ENCODE results near the gene TRIM17.

Gene TRIM17

GRCh38 chr1:228415853-228416216 lies 826 bp downstream of the TRIM17 start:
- no peak overlapping the region for H3K27ac ChIP-seq (ENCODE audit: low read length)
- peaks cover 34 to 35% of the 10 kb centered on the region in 2 donors for H3K27me3 ChIP-seq (ENCODE audit: control insufficient read depth in 1 of 2, insufficient read depth in 2 of 2, low read length in 2 of 2)

GRCh38 chr1:228415221-228415620 lies 1.4 kb downstream of the TRIM17 start:
- Histone ChIP-seq H3K36me3 (ENCODE audit: control insufficient read depth in 2 of 2, insufficient read depth in 2 of 2, low read length in 2 of 2) (no peaks in the 10 kb centered on the region), H3K27me3 (ENCODE audit: control insufficient read depth in 1 of 2, insufficient read depth in 2 of 2, low read length in 2 of 2) (peaks cover 32 to 34% of the 10 kb centered on the region in 2 donors), H3K4me1 (ENCODE audit: control insufficient read depth, insufficient read depth, low read length) (peaks cover 10% of the 10 kb centered on the region), H3K9ac (ENCODE audit: low read length in 2 of 2) (no peak overlapping the region), H3K27ac (ENCODE audit: low read length) (no peak overlapping the region), H3K4me3 (ENCODE audit: low read length in 2 of 2) (no peak overlapping the region), H3K9me3 (ENCODE audit: control insufficient read depth in 2 of 2, low read length in 2 of 2) (no peaks in the 10 kb centered on the region)

More at GRCh38 chr1:228415853-228416216, 826 bp downstream of the TRIM17 start:
- Histone ChIP-seq H3K9me3 (ENCODE audit: control insufficient read depth in 2 of 2, low read length in 2 of 2) (no peaks in the 10 kb centered on the region), H3K9ac (ENCODE audit: low read length in 2 of 2) (no peak overlapping the region), H3K36me3 (ENCODE audit: control insufficient read depth in 2 of 2, insufficient read depth in 2 of 2, low read length in 2 of 2) (no peaks in the 10 kb centered on the region), H3K4me1 (ENCODE audit: control insufficient read depth, insufficient read depth, low read length) (peaks cover 10% of the 10 kb centered on the region), H3K4me3 (ENCODE audit: low read length in 2 of 2) (peak overlapping the region in 1 of 2 donors; percentile 58)

DNA sequence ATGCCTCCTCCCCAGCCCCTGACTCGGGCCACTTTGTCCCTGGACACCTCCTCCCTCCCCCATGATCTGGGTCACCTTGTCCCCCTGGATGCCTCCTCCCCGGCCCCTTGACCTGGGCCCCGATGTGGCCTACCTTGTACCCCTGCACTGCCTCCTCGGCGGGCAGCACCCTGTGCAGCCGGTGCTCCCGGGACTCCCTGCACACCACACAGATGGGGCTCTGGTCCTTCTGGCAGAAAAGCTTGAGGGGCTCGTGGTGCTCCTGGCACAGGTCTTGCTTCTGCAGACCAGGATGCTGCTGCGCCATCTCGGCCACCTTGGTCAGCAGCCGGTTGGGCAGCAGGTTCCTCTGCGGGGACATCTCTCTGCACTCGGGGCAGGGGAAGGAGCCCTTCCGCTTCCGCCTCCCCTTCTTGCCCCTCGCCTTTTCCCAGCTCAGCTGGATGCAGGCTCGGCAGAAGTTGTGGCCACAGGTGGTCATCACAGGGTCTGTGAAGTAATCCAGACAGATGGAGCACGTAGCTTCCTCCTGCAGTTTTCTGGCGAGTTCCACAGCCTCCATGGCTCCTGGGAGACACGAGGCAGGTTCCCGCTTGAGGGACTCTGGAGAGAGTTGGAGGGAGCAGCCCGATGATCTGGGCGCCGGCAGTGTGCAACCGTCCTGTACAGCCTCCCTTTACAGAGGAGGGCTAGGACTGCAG lies 2.0 kb downstream of the TRIM17 start:
- no peak overlapping the region for H3K27ac ChIP-seq (ENCODE audit: low read length)
- no peaks in the 10 kb centered on the region for H3K36me3 ChIP-seq (ENCODE audit: control insufficient read depth in 2 of 2, insufficient read depth in 2 of 2, low read length in 2 of 2)
- peaks cover 32 to 34% of the 10 kb centered on the region in 2 donors for H3K27me3 ChIP-seq (ENCODE audit: control insufficient read depth in 1 of 2, insufficient read depth in 2 of 2, low read length in 2 of 2)
- H3K4me1 ChIP-seq (ENCODE audit: control insufficient read depth, insufficient read depth, low read length): peaks cover 10% of the 10 kb centered on the region
- no peaks in the 10 kb centered on the region for H3K9me3 ChIP-seq (ENCODE audit: control insufficient read depth in 2 of 2, low read length in 2 of 2)
- H3K4me3 ChIP-seq (ENCODE audit: low read length in 2 of 2): no peak overlapping the region
- no peak overlapping the region for H3K9ac ChIP-seq (ENCODE audit: low read length in 2 of 2)

GRCh38 chr1:228413241-228414010 lies 3.2 kb downstream of the TRIM17 start:
- no peaks in the 10 kb centered on the region for H3K9me3 ChIP-seq (ENCODE audit: control insufficient read depth in 2 of 2, low read length in 2 of 2)
- H3K9ac ChIP-seq (ENCODE audit: low read length in 2 of 2): no peak overlapping the region
- H3K4me3 ChIP-seq (ENCODE audit: low read length in 2 of 2): no peak overlapping the region
- peaks cover 31 to 33% of the 10 kb centered on the region in 2 donors for H3K27me3 ChIP-seq (ENCODE audit: control insufficient read depth in 1 of 2, insufficient read depth in 2 of 2, low read length in 2 of 2)
- peaks cover 10% of the 10 kb centered on the region for H3K4me1 ChIP-seq (ENCODE audit: control insufficient read depth, insufficient read depth, low read length)
- H3K36me3 ChIP-seq (ENCODE audit: control insufficient read depth in 2 of 2, insufficient read depth in 2 of 2, low read length in 2 of 2): no peaks in the 10 kb centered on the region
- no peak overlapping the region for H3K27ac ChIP-seq (ENCODE audit: low read length)

DNA sequence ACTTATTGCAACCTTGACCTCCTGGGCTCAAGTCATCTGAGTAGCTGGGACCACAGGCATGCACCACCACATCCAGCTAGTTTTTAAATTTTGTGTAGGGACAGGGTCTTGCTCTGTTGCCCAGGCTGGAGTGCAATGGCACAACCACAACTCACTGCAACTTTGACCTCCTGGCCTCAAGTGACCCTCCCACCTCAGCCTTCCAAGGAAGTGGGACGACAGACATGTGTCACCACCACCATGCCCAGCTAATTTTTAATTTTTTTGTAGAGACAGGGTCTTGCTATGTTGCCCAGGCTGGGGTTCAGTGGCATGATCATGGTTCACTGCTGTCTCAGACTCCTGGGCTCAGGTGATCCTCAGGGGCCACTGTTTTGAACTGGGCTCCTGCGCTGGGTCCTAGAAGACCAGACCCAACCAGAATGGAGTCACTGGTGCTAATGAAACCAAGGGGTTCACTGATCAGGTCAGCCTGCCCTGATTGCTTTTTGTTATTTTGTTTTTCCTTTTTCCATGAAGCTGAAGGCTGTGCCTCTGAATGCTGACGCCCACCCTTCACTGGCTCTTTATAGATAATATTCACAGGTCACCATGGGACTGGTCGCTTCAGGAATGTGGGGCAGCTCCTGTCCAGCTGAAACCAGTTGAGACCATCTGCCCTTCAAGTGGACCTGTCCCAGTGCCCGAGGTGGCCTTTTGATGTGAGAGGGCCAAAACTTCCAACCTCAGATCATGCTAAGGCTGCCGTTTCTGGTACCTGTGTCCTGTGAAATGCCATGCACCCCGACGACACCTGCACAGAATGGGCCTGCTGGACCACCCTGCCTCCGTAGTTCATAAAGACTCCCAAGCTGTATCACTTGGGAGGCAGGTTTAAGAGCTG lies 4.9 kb downstream of the TRIM17 start:
- no peak overlapping the region for H3K27ac ChIP-seq (ENCODE audit: low read length)
- no peaks in the 10 kb centered on the region for H3K9me3 ChIP-seq (ENCODE audit: control insufficient read depth in 2 of 2, low read length in 2 of 2)
- H3K9ac ChIP-seq (ENCODE audit: low read length in 2 of 2): no peak overlapping the region
- H3K36me3 ChIP-seq (ENCODE audit: control insufficient read depth in 2 of 2, insufficient read depth in 2 of 2, low read length in 2 of 2): no peaks in the 10 kb centered on the region
- H3K27me3 ChIP-seq (ENCODE audit: control insufficient read depth in 1 of 2, insufficient read depth in 2 of 2, low read length in 2 of 2): peaks cover 17 to 18% of the 10 kb centered on the region in 2 donors
- no peak overlapping the region for H3K4me3 ChIP-seq (ENCODE audit: low read length in 2 of 2)
- peaks cover 22% of the 10 kb centered on the region for H3K4me1 ChIP-seq (ENCODE audit: control insufficient read depth, insufficient read depth, low read length)

GRCh38 chr1:228411121-228411520 lies 5.5 kb downstream of the TRIM17 start:
- Histone ChIP-seq H3K36me3 (ENCODE audit: control insufficient read depth in 2 of 2, insufficient read depth in 2 of 2, low read length in 2 of 2) (no peaks in the 10 kb centered on the region), H3K4me3 (ENCODE audit: low read length in 2 of 2) (no peak overlapping the region), H3K27me3 (ENCODE audit: control insufficient read depth in 1 of 2, insufficient read depth in 2 of 2, low read length in 2 of 2) (peaks cover 14 to 17% of the 10 kb centered on the region in 2 donors), H3K27ac (ENCODE audit: low read length) (no peak overlapping the region), H3K9me3 (ENCODE audit: control insufficient read depth in 2 of 2, low read length in 2 of 2) (no peaks in the 10 kb centered on the region), H3K4me1 (ENCODE audit: control insufficient read depth, insufficient read depth, low read length) (peaks cover 18% of the 10 kb centered on the region), H3K9ac (ENCODE audit: low read length in 2 of 2) (no peak overlapping the region)

- Histone ChIP-seq H3K9ac (ENCODE audit: low read length in 2 of 2) (no peak overlapping the region), H3K36me3 (ENCODE audit: control insufficient read depth in 2 of 2, insufficient read depth in 2 of 2, low read length in 2 of 2) (no peaks in the 10 kb centered on the region), H3K27ac (ENCODE audit: low read length) (no peak overlapping the region), H3K9me3 (ENCODE audit: control insufficient read depth in 2 of 2, low read length in 2 of 2) (no peaks in the 10 kb centered on the region), H3K27me3 (ENCODE audit: control insufficient read depth in 1 of 2, insufficient read depth in 2 of 2, low read length in 2 of 2) (peaks cover 9 to 12% of the 10 kb centered on the region in 2 donors), H3K4me1 (ENCODE audit: control insufficient read depth, insufficient read depth, low read length) (peaks cover 17% of the 10 kb centered on the region), H3K4me3 (ENCODE audit: low read length in 2 of 2) (no peak overlapping the region)
These were observed 6.0 kb downstream of the TRIM17 start for GRCh38 chr1:228410671-228411070.

DNA sequence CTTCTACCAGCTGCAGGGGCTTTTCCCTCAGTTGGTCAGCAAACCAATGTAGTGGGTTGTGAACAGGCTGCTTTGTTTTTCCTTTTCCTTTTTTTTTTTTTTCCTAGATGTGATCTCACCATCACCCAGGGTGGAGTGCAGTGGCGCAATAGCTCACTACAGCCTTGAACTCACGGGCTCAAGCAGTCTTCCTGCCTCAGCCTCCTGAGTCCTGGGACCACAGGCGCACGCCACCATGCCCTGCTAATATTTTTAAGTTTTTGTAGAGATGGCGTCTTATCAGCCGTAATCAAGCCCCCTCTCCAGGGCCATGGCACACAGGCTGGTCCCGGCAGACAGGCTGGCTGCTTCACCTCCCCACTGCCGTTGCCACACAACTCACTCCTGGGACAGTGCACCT lies 6.6 kb downstream of the TRIM17 start:
- Histone ChIP-seq H3K27ac (ENCODE audit: low read length) (no peak overlapping the region), H3K4me1 (ENCODE audit: control insufficient read depth, insufficient read depth, low read length) (peaks cover 23% of the 10 kb centered on the region), H3K4me3 (ENCODE audit: low read length in 2 of 2) (no peak overlapping the region)

GRCh38 chr1:228408869-228409805 lies 7.5 kb downstream of the TRIM17 start:
- no peaks in the 10 kb centered on the region for H3K36me3 ChIP-seq (ENCODE audit: control insufficient read depth in 2 of 2, insufficient read depth in 2 of 2, low read length in 2 of 2)
- no peak overlapping the region for H3K27ac ChIP-seq (ENCODE audit: low read length)
- H3K4me1 ChIP-seq (ENCODE audit: control insufficient read depth, insufficient read depth, low read length): peaks cover 32% of the 10 kb centered on the region
- no peaks in the 10 kb centered on the region for H3K9me3 ChIP-seq (ENCODE audit: control insufficient read depth in 2 of 2, low read length in 2 of 2)
- no peak overlapping the region for H3K4me3 ChIP-seq (ENCODE audit: low read length in 2 of 2)
- H3K9ac ChIP-seq (ENCODE audit: low read length in 2 of 2): no peak overlapping the region
- H3K27me3 ChIP-seq (ENCODE audit: control insufficient read depth in 1 of 2, insufficient read depth in 2 of 2, low read length in 2 of 2): no peaks in the 10 kb centered on the region

More for the DNA sequence above, 6.6 kb downstream of the TRIM17 start:
- Histone ChIP-seq H3K27me3 (ENCODE audit: control insufficient read depth in 1 of 2, insufficient read depth in 2 of 2, low read length in 2 of 2) (peaks cover 3 to 6% of the 10 kb centered on the region in 2 donors), H3K9me3 (ENCODE audit: control insufficient read depth in 2 of 2, low read length in 2 of 2) (no peaks in the 10 kb centered on the region), H3K9ac (ENCODE audit: low read length in 2 of 2) (no peak overlapping the region), H3K36me3 (ENCODE audit: control insufficient read depth in 2 of 2, insufficient read depth in 2 of 2, low read length in 2 of 2) (no peaks in the 10 kb centered on the region)
